IMR-90 (cell line): ENCODE measurements around the gene ARHGAP21. TPM values are rescaled to one million over a fixed set of nuclear protein-coding genes. Genes with fewer than 3 reads are reported as not detected.

Experiments
- ATAC-seq: fragments of 200-7000 bp; cut with Tn5 transposase; 2 replicates; pipeline ENCODE4 v1.9.1; 2020; ENCODE audit warnings: low read depth, mild to moderate bottlenecking, moderate library complexity
- BruUV-seq: library from RNA; stranded (reverse); fragments of 400-500 nt; replicated peaks from 2 replicates; lab custom pipeline; 2021; lab: Mats Ljungman, UMichigan
- CTCF ChIA-PET: fragments of 300-600 bp; formaldehyde crosslinking; extraction: SDS; loops from one replicate; lab custom pipeline; 2021; ENCODE audit warnings: antibody characterized with exemption; lab: Yijun Ruan, JAX
- POLR2A ChIA-PET: fragments of 300-600 bp; sonication (Branson Sonifier 250); formaldehyde crosslinking; loops from one replicate; lab custom pipeline; 2022; ENCODE audit warnings: antibody characterized with exemption; ENCODE audit not compliant: unreplicated experiment; lab: Charles Lee
- DNase-seq: peaks from one replicate; pipeline ENCODE4 v3.0.0; 2013
- H2AFZ ChIP-seq: replicated peaks from 2 replicates; pipeline ENCODE3; 2013; ENCODE audit warnings: low read length, mild to moderate bottlenecking; ENCODE audit not compliant: poor library complexity
- H2AK5ac ChIP-seq: 2 replicates; pipeline ENCODE4 v1.6.1; 2013; ENCODE audit warnings: low read depth, low read length, inconsistent platforms
- H2AK9ac ChIP-seq: replicated peaks from 2 replicates; pipeline ENCODE3; 2013; ENCODE audit warnings: mild to moderate bottlenecking, low read depth, low read length, moderate library complexity; ENCODE audit not compliant: poor library complexity
- H2BK120ac ChIP-seq: 2 replicates; pipeline ENCODE4 v1.6.1; 2013; ENCODE audit warnings: low read depth, low read length, inconsistent platforms
- H2BK15ac ChIP-seq: 3 replicates; pipeline ENCODE4 v1.6.1; 2013; ENCODE audit warnings: low read depth, low read length, inconsistent platforms
- H2BK20ac ChIP-seq: 2 replicates; pipeline ENCODE4 v1.6.1; 2013; ENCODE audit warnings: low read depth, mild to moderate bottlenecking, inconsistent platforms, low read length, moderate library complexity
- H2BK5ac ChIP-seq: 2 replicates; pipeline ENCODE4 v1.6.1; 2013; ENCODE audit warnings: mild to moderate bottlenecking, low read depth, low read length, inconsistent platforms; ENCODE audit not compliant: poor library complexity, severe bottlenecking
- H3K14ac ChIP-seq: replicated peaks from 2 replicates; pipeline ENCODE4 v1.6.1; 2013; ENCODE audit warnings: low read depth, low read length, inconsistent platforms
- H3K18ac ChIP-seq: 2 replicates; pipeline ENCODE4 v1.6.1; 2013; ENCODE audit warnings: low read depth, low read length, control low read depth
- H3K23ac ChIP-seq: 2 replicates; pipeline ENCODE4 v1.6.1; 2013; ENCODE audit warnings: low read depth, low read length, inconsistent platforms
- H3K27ac ChIP-seq: 2 replicates; pipeline ENCODE4 v1.5.1; 2013; ENCODE audit warnings: mild to moderate bottlenecking, control low read depth, low read length; ENCODE audit not compliant: insufficient read depth
- H3K27me3 ChIP-seq: 2 replicates; pipeline ENCODE4 v1.6.1; 2013; ENCODE audit warnings: low read length; ENCODE audit not compliant: control insufficient read depth, insufficient read depth
- H3K36me3 ChIP-seq: 2 replicates; pipeline ENCODE4 v1.6.1; 2013; ENCODE audit warnings: low read length, mixed read lengths; ENCODE audit not compliant: control insufficient read depth, insufficient read depth
- H3K4ac ChIP-seq: 2 replicates; pipeline ENCODE4 v1.6.1; 2013; ENCODE audit warnings: low read depth, low read length, inconsistent platforms
- H3K4me1 ChIP-seq: 2 replicates; pipeline ENCODE4 v1.6.1; 2013; ENCODE audit warnings: low read length, mixed read lengths; ENCODE audit not compliant: control insufficient read depth, insufficient read depth
- H3K4me2 ChIP-seq: 2 replicates; pipeline ENCODE4 v1.6.1; 2013; ENCODE audit warnings: low read depth, mild to moderate bottlenecking, control low read depth, low read length, moderate library complexity
- H3K4me3 ChIP-seq: 2 replicates; pipeline ENCODE4 v1.5.1; 2013; ENCODE audit warnings: low read depth, mild to moderate bottlenecking, control low read depth, low read length, moderate library complexity; ENCODE audit not compliant: insufficient read depth
- H3K56ac ChIP-seq: 2 replicates; pipeline ENCODE4 v1.6.1; 2013; ENCODE audit warnings: low read length, inconsistent platforms; ENCODE audit not compliant: insufficient read depth; ENCODE audit errors: extremely low read depth
- H3K79me1 ChIP-seq, 2 experiments: 2 replicates each; pipeline ENCODE4 v1.6.1; 2013; ENCODE audit warnings: low read length in 2 of 2, inconsistent platforms in 1 of 2, low read depth in 1 of 2
- H3K9ac ChIP-seq: 2 replicates; pipeline ENCODE4 v1.6.1; 2013; ENCODE audit warnings: low read depth, low read length, control low read depth
- H3K9me1 ChIP-seq: 2 replicates; pipeline ENCODE4 v1.6.1; 2013; ENCODE audit warnings: low read length, inconsistent platforms; ENCODE audit not compliant: insufficient read depth
- H3K9me3 ChIP-seq: 2 replicates; pipeline ENCODE4 v1.6.1; 2013; ENCODE audit warnings: low read length; ENCODE audit not compliant: control insufficient read depth, insufficient read depth
- H4K20me1 ChIP-seq: 2 replicates; pipeline ENCODE4 v1.6.1; 2013; ENCODE audit warnings: low read length, inconsistent platforms; ENCODE audit not compliant: insufficient read depth
- H4K5ac ChIP-seq: 2 replicates; pipeline ENCODE4 v1.6.1; 2013; ENCODE audit warnings: mild to moderate bottlenecking, low read depth, low read length, control low read depth
- H4K8ac ChIP-seq, 2 experiments: 2 replicates each; pipeline ENCODE4 v1.6.1; 2013; ENCODE audit warnings: low read depth in 2 of 2, low read length in 2 of 2, control low read depth in 1 of 2, inconsistent platforms in 1 of 2
- H4K91ac ChIP-seq: 2 replicates; pipeline ENCODE4 v1.6.1; 2013; ENCODE audit warnings: low read depth, low read length, inconsistent platforms; ENCODE audit not compliant: insufficient read depth
- MAZ ChIP-seq: IDR thresholded peaks from 2 replicates; pipeline ENCODE4 v1.6.1; 2012; ENCODE audit warnings: low read depth, mild to moderate bottlenecking, low read length, improper control_type of control experiment, moderate library complexity, borderline replicate concordance
- RCOR1 ChIP-seq: IDR thresholded peaks from 2 replicates; pipeline ENCODE4 v1.6.1; 2012; ENCODE audit warnings: mild to moderate bottlenecking, low read length, improper control_type of control experiment; ENCODE audit not compliant: insufficient replicate concordance
- SMC3 ChIP-seq: fragments of 150-350 bp; IDR thresholded peaks from 2 replicates; pipeline ENCODE4 v1.6.1; 2016; ENCODE audit warnings: low read depth, mild to moderate bottlenecking, antibody characterized with exemption, low read length, moderate library complexity
- USF2 ChIP-seq: fragments of 150-350 bp; IDR thresholded peaks from 2 replicates; pipeline ENCODE4 v1.6.1; 2017; ENCODE audit warnings: mild to moderate bottlenecking, antibody characterized with exemption, low read length, low read depth
- WGBS, 2 experiments: methylation state at CpG; one replicate each; pipeline versions ENCODE4 v1.1.5 to v1.1.7; 2013; ENCODE audit warnings: missing lambda C conversion rate in 2 of 2; ENCODE audit not compliant: insufficient read length in 1 of 2; ENCODE audit errors: extremely low coverage in 2 of 2; 5-methylcytosine and 5-hydroxymethylcytosine counted together
- dilution Hi-C: fragments of 300-500 bp; cut with HindIII; formaldehyde crosslinking; loops from one replicate; pipeline ENCODE4 v1.14.3; 2018; ENCODE audit warnings: low sequenced_read_pairs; ENCODE audit not compliant: unreplicated experiment
- in situ Hi-C: fragments of 300-500 bp; cut with MboI; formaldehyde crosslinking; loops from 3 replicates; pipeline ENCODE4 v1.14.3; 2019; ENCODE audit warnings: low sequenced_read_pairs, inconsistent platforms, mixed read lengths
- intact Hi-C: fragments of 100-400 bp; cut with micrococcal nuclease; formaldehyde crosslinking; loops from 2 replicates; pipeline ENCODE4 v1.10.0; 2022
- polyA plus RNA-seq, 3 experiments: library from polyadenylated mRNA; depleted of rRNA; stranded (reverse); fragments of >200 nt; gene quantifications; 2 replicates each; pipeline ENCODE4 v1.2.3, GENCODE V29; 2012; ENCODE audit warnings: low replicate concordance in 1 of 3
- total RNA-seq: library from RNA; depleted of rRNA; stranded (reverse); fragments of >200 nt; gene quantifications from 2 replicates; pipeline ENCODE4 v1.2.3, GENCODE V29; 2012

The ARHGAP21 gene
- total and polyA plus RNA-seq, 2 of the 4 experiments (the other 2 are of a cell fraction) = 43.3 to 94.3 TPM

GRCh38 chr10:24574578-24575155, 149.0 kb downstream of the ARHGAP21 start:
- H3K14ac ChIP-seq = no peak overlapping the region
- intact Hi-C loops = no loop called here
- H3K36me3 ChIP-seq = no peaks in the 10 kb centered on the region
- no TSS peak for BruUV-seq
- no peak overlapping the region for H3K4me2 ChIP-seq
- no peaks in the 10 kb centered on the region for H3K79me1 ChIP-seq
- H2AFZ ChIP-seq = no peak overlapping the region
- H3K23ac ChIP-seq = no peak overlapping the region
- no peak overlapping the region for H4K5ac ChIP-seq
- POLR2A ChIA-PET = no interaction called here
- no peaks in the 10 kb centered on the region for H3K9me3 ChIP-seq
- no peak overlapping the region for H4K8ac ChIP-seq
- no peak for DNase-seq
- no peak overlapping the region for H3K56ac ChIP-seq
- no peaks in the 10 kb centered on the region; the same call in none of the 2 replicates for H3K27me3 ChIP-seq
- WGBS, 2 experiments = 71% methylated on average over 1 of the region's 3 CpGs; no CpG with 5 or more reads in 1 of the 2 experiments
- no peak overlapping the region for H2AK9ac ChIP-seq
- no peaks in the 10 kb centered on the region for H3K4me1 ChIP-seq
- no peak overlapping the region for H2AK5ac ChIP-seq
- in situ Hi-C loops = no loop called here
- H2BK20ac ChIP-seq = no peak overlapping the region
- no peak overlapping the region for H2BK5ac ChIP-seq
- no peak for ATAC-seq
- no peaks in the 10 kb centered on the region for H3K9me1 ChIP-seq
- CTCF ChIA-PET = interaction anchor here (0.6 to 1.1 kb wide), 3 partner anchors 22 to 1311 kb away, joined by 3 read pairs; no protein-coding TSS in a partner anchor
- no peak overlapping the region for H4K91ac ChIP-seq
- TF ChIP-seq USF2 (no peak), SMC3 (no peak), RCOR1 (no peak), MAZ (no peak)
- H3K27ac ChIP-seq = no peak overlapping the region
- H3K4ac ChIP-seq = no peak overlapping the region
- H2BK15ac ChIP-seq = no peak overlapping the region
- no peak overlapping the region for H3K4me3 ChIP-seq
- H3K18ac ChIP-seq = no peak overlapping the region
- no peak overlapping the region for H3K9ac ChIP-seq
- dilution Hi-C loops = no loop called here
- H4K20me1 ChIP-seq = no peaks in the 10 kb centered on the region
- no peak overlapping the region for H2BK120ac ChIP-seq
